ENCODE results near the gene OSBPL8. TPM values are rescaled to one million over a fixed set of nuclear protein-coding genes. Genes with fewer than 3 reads are reported as not detected.

The OSBPL8 gene, protein sequence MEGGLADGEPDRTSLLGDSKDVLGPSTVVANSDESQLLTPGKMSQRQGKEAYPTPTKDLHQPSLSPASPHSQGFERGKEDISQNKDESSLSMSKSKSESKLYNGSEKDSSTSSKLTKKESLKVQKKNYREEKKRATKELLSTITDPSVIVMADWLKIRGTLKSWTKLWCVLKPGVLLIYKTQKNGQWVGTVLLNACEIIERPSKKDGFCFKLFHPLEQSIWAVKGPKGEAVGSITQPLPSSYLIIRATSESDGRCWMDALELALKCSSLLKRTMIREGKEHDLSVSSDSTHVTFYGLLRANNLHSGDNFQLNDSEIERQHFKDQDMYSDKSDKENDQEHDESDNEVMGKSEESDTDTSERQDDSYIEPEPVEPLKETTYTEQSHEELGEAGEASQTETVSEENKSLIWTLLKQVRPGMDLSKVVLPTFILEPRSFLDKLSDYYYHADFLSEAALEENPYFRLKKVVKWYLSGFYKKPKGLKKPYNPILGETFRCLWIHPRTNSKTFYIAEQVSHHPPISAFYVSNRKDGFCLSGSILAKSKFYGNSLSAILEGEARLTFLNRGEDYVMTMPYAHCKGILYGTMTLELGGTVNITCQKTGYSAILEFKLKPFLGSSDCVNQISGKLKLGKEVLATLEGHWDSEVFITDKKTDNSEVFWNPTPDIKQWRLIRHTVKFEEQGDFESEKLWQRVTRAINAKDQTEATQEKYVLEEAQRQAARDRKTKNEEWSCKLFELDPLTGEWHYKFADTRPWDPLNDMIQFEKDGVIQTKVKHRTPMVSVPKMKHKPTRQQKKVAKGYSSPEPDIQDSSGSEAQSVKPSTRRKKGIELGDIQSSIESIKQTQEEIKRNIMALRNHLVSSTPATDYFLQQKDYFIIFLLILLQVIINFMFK
- 53.8 and 67.8 TPM in 2 replicates for total RNA-seq

DNA sequence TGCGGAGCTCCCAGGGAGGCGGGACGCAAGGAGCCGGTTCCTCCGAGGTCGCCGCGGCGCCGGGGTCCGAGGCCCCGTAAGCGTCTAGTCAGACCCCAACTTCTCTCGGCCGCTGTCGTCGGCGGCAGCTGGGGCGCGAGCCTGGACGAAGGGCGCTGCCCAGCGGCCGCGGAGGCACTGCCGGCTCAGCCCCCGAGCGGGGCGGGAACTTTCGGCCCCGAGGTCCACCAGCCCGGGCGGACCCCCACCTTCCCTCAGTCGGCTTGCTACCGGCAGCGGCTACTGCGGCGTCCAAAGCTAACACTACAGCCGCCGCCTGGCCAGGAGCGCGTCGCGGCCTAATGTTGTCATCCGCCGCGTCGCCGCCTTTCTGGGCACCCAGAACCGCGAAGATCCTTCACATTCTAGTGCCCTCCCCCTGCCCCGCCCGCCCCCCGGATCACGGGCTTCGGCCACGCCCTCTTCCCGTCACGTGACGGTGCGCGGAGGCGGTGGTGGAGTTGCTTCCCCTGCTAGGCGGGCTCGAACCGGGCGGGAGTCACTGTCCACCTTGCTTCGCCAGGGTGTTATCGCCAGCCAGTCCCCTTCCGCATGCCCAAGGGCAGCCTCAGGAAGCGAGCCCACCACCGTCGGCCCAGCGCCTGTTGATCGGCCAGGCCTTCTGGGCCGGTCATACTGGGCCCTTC, at the start of gene OSBPL8:
TSS of gene OSBPL8 (minus strand) at position 372 of the 686 bp plus-strand sequence. CDS start 72,220 bp downstream, outside the sequence.

DNA sequence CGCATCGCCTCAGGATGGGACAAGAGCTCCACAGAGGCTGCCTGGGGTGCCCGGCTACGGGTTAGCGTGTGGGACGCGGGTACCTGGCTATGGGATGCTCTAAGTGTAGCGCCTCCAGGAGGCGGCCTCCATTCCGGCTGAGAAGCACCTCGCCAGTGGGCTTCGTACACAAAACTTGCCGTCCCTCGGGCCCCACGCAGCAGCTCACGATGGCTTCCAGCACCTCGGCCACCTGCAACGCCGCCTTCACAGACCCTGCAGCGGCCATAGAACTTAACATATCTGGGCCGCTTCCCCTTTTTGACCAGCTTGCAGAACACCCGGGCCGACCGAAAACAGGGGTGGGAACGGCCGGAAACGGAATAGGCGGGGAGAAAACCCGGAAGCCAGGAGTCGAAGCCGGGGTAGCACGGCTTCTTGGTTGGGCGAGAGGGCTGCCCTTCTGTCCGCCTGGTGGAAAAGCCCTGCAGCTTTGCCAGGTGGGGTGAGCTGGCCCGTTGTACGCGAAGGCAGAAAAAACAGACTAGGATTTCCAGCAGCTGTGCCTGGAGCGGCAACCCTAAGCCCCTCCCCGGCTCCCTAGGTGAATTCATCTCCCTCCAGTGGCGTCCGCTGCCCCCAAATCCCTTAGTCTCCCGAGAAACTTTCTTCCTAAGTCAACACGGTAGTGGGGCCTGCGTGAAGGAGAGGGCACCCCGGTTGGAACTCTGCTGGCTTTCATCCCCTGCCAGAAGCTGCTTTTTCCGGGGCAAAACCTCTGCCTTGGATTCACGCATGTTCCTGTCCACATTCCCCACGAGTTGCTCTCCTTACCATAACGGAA, 211.3 kb downstream of the OSBPL8 start, which contains the start of gene BBS10:
TSS of gene BBS10 (minus strand) at position 337 of the 823 bp plus-strand sequence. CDS start at position 280, 57 bp downstream.

Other genes with a start within 250 kb of the OSBPL8 start
- gene BBS10, start 211.4 kb downstream of the OSBPL8 start, total RNA-seq: 9.1 and 10.8 TPM in 2 replicates
- 10.2 and 13.1 TPM in 2 replicates for gene ZDHHC17, start 204.3 kb upstream of the OSBPL8 start, total RNA-seq